Measurements from ENCODE around the gene TARDBP. TPM values are rescaled to one million over a fixed set of nuclear protein-coding genes. Genes with fewer than 3 reads are reported as not detected.

TARDBP gene
- total and polyA plus RNA-seq, 8 donors = 43.3 to 84.7 (median 53.7) TPM

DNA sequence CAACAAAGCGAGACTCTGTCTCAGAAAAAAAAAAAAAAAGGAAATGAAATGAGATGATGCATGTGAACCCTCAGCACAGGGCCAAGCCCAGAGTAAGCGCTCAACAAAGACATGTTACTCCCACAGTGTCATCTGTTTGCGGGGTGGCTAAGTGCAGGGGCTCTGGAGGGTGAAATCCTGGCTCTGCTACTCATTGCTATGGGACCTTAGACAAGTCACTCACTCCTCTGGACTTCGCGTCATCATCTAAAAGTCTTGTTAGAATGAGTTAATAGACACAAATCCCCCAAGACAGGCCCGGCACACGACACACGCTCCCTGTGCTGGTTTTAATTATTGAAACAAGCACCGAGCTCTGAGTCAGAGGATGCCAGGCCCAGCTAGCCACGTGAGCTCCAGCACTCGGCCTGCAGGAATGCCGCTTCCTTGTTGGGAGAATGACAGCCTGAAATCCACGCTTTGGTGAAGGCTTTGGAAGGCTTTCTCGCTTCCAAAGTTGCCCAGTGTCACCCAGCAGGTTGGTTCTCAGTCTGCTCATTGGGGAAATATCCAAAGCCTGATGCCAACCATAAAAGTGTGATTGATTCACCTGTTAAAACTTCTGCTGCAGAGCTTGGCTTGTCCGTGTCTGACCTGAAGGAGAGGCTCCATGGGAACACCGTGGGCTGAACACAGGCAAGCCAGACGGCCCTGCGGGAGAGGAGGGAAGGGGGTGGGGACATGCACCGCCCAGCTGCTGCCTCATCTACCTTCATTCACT, 36.7 kb upstream of the TARDBP start:
- intact Hi-C loops (cut with DNase I) = no loop called here
- peak in 2 of 6 donors; percentile 43 to 59 for DNase-seq
- Histone ChIP-seq H3K9me3 (no peaks in the 10 kb centered on the region), H3K36me3 (no peaks in the 10 kb centered on the region), H3K27me3 (no peaks in the 10 kb centered on the region), H3K27ac (peak overlapping the region; percentile 29 to 67 (median 52)), H3K4me3 (no peak overlapping the region), H3K4me1 (peaks cover 0 to 6% (median 0%) of the 10 kb centered on the region in 3 donors)
- WGBS, 2 donors = 68 to 69% methylated on average over 19 of the region's 19 CpGs
- peak in 3 of 4 donors; percentile 14 to 45 (median 34) for ATAC-seq
- no peak for FAIRE-seq
- TF ChIP-seq CTCF (IDR thresholded peaks at IDR 0.05) = no peak

DNA sequence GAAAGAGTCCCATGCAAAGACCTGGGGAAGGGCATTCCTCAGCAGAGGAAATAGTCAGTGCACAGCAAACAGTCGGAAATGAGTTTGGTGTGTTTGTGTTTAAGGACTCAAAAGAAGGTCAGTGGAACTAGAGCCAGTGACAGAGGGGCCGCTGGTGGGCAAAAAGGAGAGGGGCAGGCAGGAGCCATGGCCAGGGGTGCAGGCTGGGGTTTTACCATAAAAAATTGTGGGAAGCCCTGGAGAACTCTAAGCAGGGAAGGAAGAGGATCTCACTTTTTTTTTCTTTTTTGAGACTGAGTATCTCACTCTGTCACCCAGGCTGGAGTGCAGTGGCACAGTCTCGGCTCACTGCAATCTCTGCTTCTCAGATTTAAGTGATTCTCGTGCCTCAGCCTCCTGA, 33.7 kb upstream of the TARDBP start:
- TF ChIP-seq CTCF (IDR thresholded peaks at IDR 0.05) = no peak
- no peak for FAIRE-seq
- Histone ChIP-seq H3K9me3 (no peaks in the 10 kb centered on the region), H3K4me3 (no peak overlapping the region), H3K36me3 (no peaks in the 10 kb centered on the region), H3K27ac (no peak overlapping the region), H3K27me3 (no peaks in the 10 kb centered on the region), H3K4me1 (peaks cover 0 to 8% (median 0%) of the 10 kb centered on the region in 3 donors)
- no peak for DNase-seq
- WGBS, 2 donors = 80 to 86% methylated on average over 4 of the region's 4 CpGs
- ATAC-seq = no peak
- intact Hi-C loops (cut with DNase I) = no loop called here

DNA sequence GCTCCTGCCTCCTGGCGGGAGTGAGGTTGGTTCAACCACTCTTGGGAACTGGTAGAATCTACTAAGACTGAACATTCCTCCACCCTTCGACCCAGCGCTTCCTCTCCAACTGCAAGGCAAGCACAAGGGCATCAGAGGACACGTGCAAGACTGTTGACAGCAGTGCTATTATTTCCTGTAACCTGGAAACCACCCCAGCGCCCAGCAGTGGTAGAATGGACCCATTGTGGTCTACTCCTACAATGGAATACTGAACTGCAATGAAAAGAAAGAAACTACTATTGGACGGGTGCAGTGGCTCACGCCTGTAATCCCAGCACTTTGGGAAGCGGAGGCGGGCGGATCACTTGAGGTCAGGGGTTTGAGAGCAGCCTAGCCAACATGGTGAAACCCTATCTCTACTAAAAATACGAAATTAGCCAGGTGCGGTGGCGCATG, 33.0 kb upstream of the TARDBP start:
- ATAC-seq (peak; percentile 21 to 52 (median 34)), DNase-seq (peak in 2 of 6 donors; percentile 33 to 50), FAIRE-seq (no peak)
- intact Hi-C loops (cut with DNase I) = no loop called here
- no peak overlapping the region for H3K4me3 ChIP-seq
- 51 to 55% methylated on average over 13 of the region's 13 CpGs for WGBS, 2 donors
- H3K9me3 ChIP-seq = no peaks in the 10 kb centered on the region
- no peaks in the 10 kb centered on the region for H3K36me3 ChIP-seq
- TF ChIP-seq CTCF (IDR thresholded peaks at IDR 0.05) = no peak
- no peaks in the 10 kb centered on the region for H3K27me3 ChIP-seq
- peak overlapping the region; percentile 23 to 80 (median 52) for H3K27ac ChIP-seq
- peaks cover 0 to 8% (median 0%) of the 10 kb centered on the region in 3 donors for H3K4me1 ChIP-seq

DNA sequence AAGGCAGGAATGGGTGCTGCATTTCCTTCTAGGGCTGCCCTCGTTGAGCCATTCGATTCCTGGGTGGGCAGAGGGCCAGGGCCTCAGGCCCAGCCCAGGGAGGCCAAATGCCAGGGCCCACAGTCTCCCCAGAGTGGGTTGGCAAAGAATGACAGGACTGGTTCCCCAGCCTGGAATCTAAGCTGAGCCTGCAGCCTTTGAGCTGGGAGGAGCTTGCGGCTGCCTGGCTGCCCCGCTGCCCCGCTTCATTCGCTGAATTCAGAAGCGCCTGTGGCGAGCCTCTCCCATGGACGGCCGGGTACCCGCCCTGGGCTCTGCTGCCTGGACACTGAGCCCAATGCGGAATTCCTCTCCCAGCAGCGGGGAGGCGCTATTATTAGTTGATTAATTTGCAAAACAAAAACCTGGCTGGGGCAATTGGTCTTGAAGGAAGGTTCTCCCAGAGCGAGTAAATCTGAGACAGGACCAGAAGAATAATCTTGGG, 32.3 kb upstream of the TARDBP start:
- no peaks in the 10 kb centered on the region for H3K9me3 ChIP-seq
- FAIRE-seq = peak; percentile 60
- intact Hi-C loops (cut with DNase I) = no loop called here

More for the DNA sequence above, 32.3 kb upstream of the TARDBP start:
- peak overlapping the region; percentile 23 to 80 (median 52) for H3K27ac ChIP-seq
- WGBS, 2 donors = 7% methylated on average over 15 of the region's 15 CpGs
- ATAC-seq (peak; percentile 92 to 96 (median 94)), DNase-seq (peak; percentile 85 to 95 (median 93))
- H3K4me1 ChIP-seq = peaks cover 0 to 8% (median 0%) of the 10 kb centered on the region in 3 donors
- H3K36me3 ChIP-seq = no peaks in the 10 kb centered on the region
- H3K4me3 ChIP-seq = peak overlapping the region in 2 of 4 donors; percentile 13 to 28
- H3K27me3 ChIP-seq = no peaks in the 10 kb centered on the region
- TF ChIP-seq CTCF (IDR thresholded peaks at IDR 0.05) = peak in 3 of 4 donors; percentile 15 to 33 (median 28)

Data from pancreas (tissue), 10 donors.